Measurements from ENCODE around the gene BUD31.
"Not testable (repeated sequence)": the region's sequence is repeated elsewhere in the genome, so short reads cannot be mapped to it uniquely, and the experiment has no call there.

The BUD31 gene

GRCh38 chr7:99399597-99399996 lies 9.2 kb upstream of the BUD31 start:
- DNase-seq (ENCODE audit: low read depth in 2 of 2) = no peak

- DNase-seq (ENCODE audit: low read depth in 2 of 2) = no peak
These were observed 5.9 kb upstream of the BUD31 start for GRCh38 chr7:99402854-99403253.

GRCh38 chr7:99403764-99404163 lies 5.0 kb upstream of the BUD31 start:
- DNase-seq (ENCODE audit: low read depth in 2 of 2) = no peak

- no peak for DNase-seq (ENCODE audit: low read depth in 2 of 2)
These were observed 4.4 kb upstream of the BUD31 start for GRCh38 chr7:99404235-99404976.

- DNase-seq (ENCODE audit: low read depth in 2 of 2) = no peak
These were observed 3.8 kb upstream of the BUD31 start for GRCh38 chr7:99404977-99405320.

- no peak for DNase-seq (ENCODE audit: low read depth in 2 of 2)
These were observed 2.2 kb upstream of the BUD31 start for GRCh38 chr7:99406557-99406956.

GRCh38 chr7:99407872-99408378 lies 844 bp upstream of the BUD31 start:
- DNase-seq (ENCODE audit: low read depth in 2 of 2) = no peak

GRCh38 chr7:99409192-99409572 lies 413 bp downstream of the BUD31 start:
- no peak for DNase-seq (ENCODE audit: low read depth in 2 of 2)

- no peak for DNase-seq (ENCODE audit: low read depth in 2 of 2)
These were observed 1.0 kb downstream of the BUD31 start for GRCh38 chr7:99409806-99410205.

- DNase-seq (ENCODE audit: low read depth in 2 of 2) = no peak
These were observed 1.9 kb downstream of the BUD31 start for GRCh38 chr7:99410635-99411034.

GRCh38 chr7:99415513-99416127 lies 6.9 kb downstream of the BUD31 start:
- not testable (repeated sequence) for DNase-seq (ENCODE audit: low read depth in 2 of 2)

- DNase-seq (ENCODE audit: low read depth in 2 of 2) = no peak
These were observed 9.5 kb downstream of the BUD31 start for GRCh38 chr7:99418260-99418659.

GRCh38 chr7:99419323-99420021 lies 10.7 kb downstream of the BUD31 start:
- DNase-seq (ENCODE audit: low read depth in 2 of 2) = no peak

GRCh38 chr7:99420213-99420612 lies 11.4 kb downstream of the BUD31 start:
- DNase-seq (ENCODE audit: low read depth in 2 of 2) = no peak

GRCh38 chr7:99420986-99421385 lies 12.2 kb downstream of the BUD31 start:
- no peak for DNase-seq (ENCODE audit: low read depth in 2 of 2)

GRCh38 chr7:99422186-99422585 lies 13.4 kb downstream of the BUD31 start:
- no peak for DNase-seq (ENCODE audit: low read depth in 2 of 2)

- no peak for DNase-seq (ENCODE audit: low read depth in 2 of 2)
These were observed 13.9 kb downstream of the BUD31 start for GRCh38 chr7:99422625-99423024.

- no peak for DNase-seq (ENCODE audit: low read depth in 2 of 2)
These were observed 16.4 kb downstream of the BUD31 start for GRCh38 chr7:99424932-99425730.

- no peak for DNase-seq (ENCODE audit: low read depth in 2 of 2)
These were observed 20.3 kb downstream of the BUD31 start for GRCh38 chr7:99428972-99429566.

- DNase-seq (ENCODE audit: low read depth in 2 of 2) = no peak
These were observed 21.0 kb downstream of the BUD31 start for GRCh38 chr7:99429756-99430155.

- not testable (repeated sequence) for DNase-seq (ENCODE audit: low read depth in 2 of 2)
These were observed 23.2 kb downstream of the BUD31 start for GRCh38 chr7:99431756-99432540.
